ENCODE results near the gene S100A9. TPM values are rescaled to one million over a fixed set of nuclear protein-coding genes. Genes with fewer than 3 reads are reported as not detected.
"Not testable (repeated sequence)": the region's sequence is repeated elsewhere in the genome, so short reads cannot be mapped to it uniquely, and the experiment has no call there.

Gene S100A9
- total RNA-seq, 1 experiment from 2014 or later: not detected

- Histone ChIP-seq H3K9me3 (ENCODE audit: control insufficient read depth, low read depth, low read length) (no peaks in the 10 kb centered on the region), H2BK20ac (ENCODE audit: low read depth, low read length, poor library complexity, severe bottlenecking) (no peak overlapping the region), H3K14ac (ENCODE audit: insufficient read depth, low read length) (no peak overlapping the region), H4K8ac (replicated peaks; ENCODE audit: insufficient read length, low read depth, low read length) (no peak overlapping the region), H3K18ac (ENCODE audit: insufficient read length, low read depth, low read length) (no peak overlapping the region), H2BK120ac (ENCODE audit: low read depth, low read length, poor library complexity, severe bottlenecking) (no peak overlapping the region), H4K91ac (ENCODE audit: insufficient read length, low read depth, low read length) (no peak overlapping the region), H3K23ac (ENCODE audit: insufficient read length, low read depth, low read length) (no peak overlapping the region), H2BK15ac (ENCODE audit: low read depth, low read length) (no peak overlapping the region), H4K20me1 (ENCODE audit: control insufficient read depth, insufficient read depth, insufficient read length) (no peaks in the 10 kb centered on the region), H4K5ac (ENCODE audit: insufficient read length, low read depth, low read length) (no peak overlapping the region), H3T11ph (ENCODE audit: low read length) (no peak overlapping the region), H2AFZ (ENCODE audit: low read length) (no peak overlapping the region), H3K4ac (ENCODE audit: low read depth, low read length) (no peak overlapping the region), H3K4me1 (ENCODE audit: insufficient read depth, low read length) (no peaks in the 10 kb centered on the region), H2BK12ac (ENCODE audit: insufficient read length, low read depth, low read length) (no peak overlapping the region), H3K79me1 (ENCODE audit: insufficient read depth, low read depth, low read length, poor library complexity, severe bottlenecking) (no peaks in the 10 kb centered on the region), H2BK5ac (ENCODE audit: insufficient read length, low read length) (no peak overlapping the region), H3K4me2 (ENCODE audit: insufficient read depth, insufficient read length, low read length) (no peak overlapping the region), H3K9ac (ENCODE audit: extremely low read depth, insufficient read length, low read length) (no peak overlapping the region), H3K56ac (ENCODE audit: insufficient read length, low read depth, low read length) (no peak overlapping the region), H3K27ac (ENCODE audit: insufficient read length, low read depth, low read length) (no peak overlapping the region), H2AK5ac (ENCODE audit: insufficient read length, low read length) (no peak overlapping the region), H3K79me2 (ENCODE audit: insufficient read depth, low read length) (no peaks in the 10 kb centered on the region), H3K27me3 (ENCODE audit: insufficient read depth, low read length) (no peaks in the 10 kb centered on the region), H3K23me2 (ENCODE audit: insufficient read length, low read depth, low read length, poor library complexity, severe bottlenecking) (no peaks in the 10 kb centered on the region)
- no peak overlapping the region for H3K27ac Mint-ChIP-seq
- DNase-seq: no peak
- no peaks in the 10 kb centered on the region for H3K36me3 Mint-ChIP-seq (ENCODE audit: insufficient read depth in 1 of 3, low read depth in 3 of 3)
- H3K9me3 Mint-ChIP-seq: peaks cover 5% of the 10 kb centered on the region in 2 experiments; a peak in 4 of 5 replicates
- no peak for TF ChIP-seq CTCF (conservative IDR thresholded peaks at IDR 0.05)
- peaks cover 22% of the 10 kb centered on the region for H3K27me3 Mint-ChIP-seq (ENCODE audit: low read depth)
- H3K4me3 Mint-ChIP-seq: no peak overlapping the region
- no CpG with 5 or more reads among the region's 2 CpGs for WGBS (ENCODE audit: extremely low coverage, insufficient read length, low lambda C conversion rate)
- H3K4me1 Mint-ChIP-seq: no peaks in the 10 kb centered on the region
Observed at GRCh38 chr1:153313288-153313687, 44.4 kb upstream of the S100A9 start.

- peaks cover 30% of the 10 kb centered on the region for H3K27me3 Mint-ChIP-seq (ENCODE audit: low read depth)
Observed at GRCh38 chr1:153314388-153314787, 43.3 kb upstream of the S100A9 start.

More at GRCh38 chr1:153314388-153314787, 43.3 kb upstream of the S100A9 start:
- not testable (repeated sequence) for H3K4me1 Mint-ChIP-seq; H2AFZ ChIP-seq (ENCODE audit: low read length); H2BK20ac ChIP-seq (ENCODE audit: low read depth, low read length, poor library complexity, severe bottlenecking); H3K23me2 ChIP-seq (ENCODE audit: insufficient read length, low read depth, low read length, poor library complexity, severe bottlenecking); H3K4ac ChIP-seq (ENCODE audit: low read depth, low read length); H3K4me2 ChIP-seq (ENCODE audit: insufficient read depth, insufficient read length, low read length); H2BK12ac ChIP-seq (ENCODE audit: insufficient read length, low read depth, low read length); H2BK5ac ChIP-seq (ENCODE audit: insufficient read length, low read length); H3K79me1 ChIP-seq (ENCODE audit: insufficient read depth, low read depth, low read length, poor library complexity, severe bottlenecking); H3K9ac ChIP-seq (ENCODE audit: extremely low read depth, insufficient read length, low read length); H3K23ac ChIP-seq (ENCODE audit: insufficient read length, low read depth, low read length); H3K4me1 ChIP-seq (ENCODE audit: insufficient read depth, low read length); H3K79me2 ChIP-seq (ENCODE audit: insufficient read depth, low read length); H3T11ph ChIP-seq (ENCODE audit: low read length); H3K18ac ChIP-seq (ENCODE audit: insufficient read length, low read depth, low read length); H4K5ac ChIP-seq (ENCODE audit: insufficient read length, low read depth, low read length); H4K8ac ChIP-seq (replicated peaks; ENCODE audit: insufficient read length, low read depth, low read length); H2BK15ac ChIP-seq (ENCODE audit: low read depth, low read length); H3K27ac ChIP-seq (ENCODE audit: insufficient read length, low read depth, low read length); H3K56ac ChIP-seq (ENCODE audit: insufficient read length, low read depth, low read length); H3K27ac Mint-ChIP-seq; H3K36me3 Mint-ChIP-seq (ENCODE audit: insufficient read depth in 1 of 3, low read depth in 3 of 3); H3K14ac ChIP-seq (ENCODE audit: insufficient read depth, low read length); H3K27me3 ChIP-seq (ENCODE audit: insufficient read depth, low read length); H2AK5ac ChIP-seq (ENCODE audit: insufficient read length, low read length); H4K91ac ChIP-seq (ENCODE audit: insufficient read length, low read depth, low read length); H3K9me3 ChIP-seq (ENCODE audit: control insufficient read depth, low read depth, low read length); H3K4me3 Mint-ChIP-seq; DNase-seq; H4K20me1 ChIP-seq (ENCODE audit: control insufficient read depth, insufficient read depth, insufficient read length); H2BK120ac ChIP-seq (ENCODE audit: low read depth, low read length, poor library complexity, severe bottlenecking)
- peaks cover 5 to 11% of the 10 kb centered on the region in 2 experiments; a peak in 4 of 5 replicates for H3K9me3 Mint-ChIP-seq

Measured in H9 (cell line).